Right lobe of liver (tissue), 4 donors: Measurements from ENCODE around the gene PRR15L.

Experiments
- POLR2A ChIP-seq: fragments of 450-650 bp; IDR thresholded peaks from one replicate; pipeline ENCODE4 v1.6.1; 2017; ENCODE audit warnings: antibody characterized with exemption, mild to moderate bottlenecking
- TF ChIP-seq, protein P1 (sequence below), 4 donors: fragments of 200-600 bp in 3 of 4; fragments of 450-650 bp in 1 of 4; IDR thresholded peaks; one replicate each; pipeline versions ENCODE4 v1.5.1 to v1.8.0; 2016 to 2022; ENCODE audit warnings: antibody characterized with exemption in 4 of 4, mild to moderate bottlenecking in 2 of 4
- donor health status: DM: no; HTN: no; CAD: no.
- donor health status: DM: no; HTN: no; CAD: no.
- donor health status: DM: no; HTN: yes; CAD: no.

DNA sequence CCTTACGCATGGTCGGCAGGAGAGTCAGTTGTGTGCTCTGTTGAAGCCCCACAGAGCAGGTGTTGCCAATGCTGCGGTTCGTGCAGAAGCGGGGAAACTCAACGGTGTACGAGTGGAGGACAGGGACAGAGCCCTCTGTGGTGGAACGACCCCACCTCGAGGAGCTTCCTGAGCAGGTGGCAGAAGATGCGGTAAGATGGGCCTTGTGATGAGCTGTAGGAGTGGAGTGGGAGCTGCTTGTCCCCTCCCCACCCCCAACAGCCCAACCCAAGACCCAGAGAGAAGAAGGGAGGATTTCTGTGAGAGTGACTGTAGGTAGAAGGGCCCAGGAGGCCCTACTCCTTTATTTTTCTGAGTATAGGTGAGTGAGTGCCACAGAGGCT is 18.1 kb upstream of the PRR15L start:
- TF ChIP-seq, protein P1, sequence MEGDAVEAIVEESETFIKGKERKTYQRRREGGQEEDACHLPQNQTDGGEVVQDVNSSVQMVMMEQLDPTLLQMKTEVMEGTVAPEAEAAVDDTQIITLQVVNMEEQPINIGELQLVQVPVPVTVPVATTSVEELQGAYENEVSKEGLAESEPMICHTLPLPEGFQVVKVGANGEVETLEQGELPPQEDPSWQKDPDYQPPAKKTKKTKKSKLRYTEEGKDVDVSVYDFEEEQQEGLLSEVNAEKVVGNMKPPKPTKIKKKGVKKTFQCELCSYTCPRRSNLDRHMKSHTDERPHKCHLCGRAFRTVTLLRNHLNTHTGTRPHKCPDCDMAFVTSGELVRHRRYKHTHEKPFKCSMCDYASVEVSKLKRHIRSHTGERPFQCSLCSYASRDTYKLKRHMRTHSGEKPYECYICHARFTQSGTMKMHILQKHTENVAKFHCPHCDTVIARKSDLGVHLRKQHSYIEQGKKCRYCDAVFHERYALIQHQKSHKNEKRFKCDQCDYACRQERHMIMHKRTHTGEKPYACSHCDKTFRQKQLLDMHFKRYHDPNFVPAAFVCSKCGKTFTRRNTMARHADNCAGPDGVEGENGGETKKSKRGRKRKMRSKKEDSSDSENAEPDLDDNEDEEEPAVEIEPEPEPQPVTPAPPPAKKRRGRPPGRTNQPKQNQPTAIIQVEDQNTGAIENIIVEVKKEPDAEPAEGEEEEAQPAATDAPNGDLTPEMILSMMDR (IDR thresholded peaks at IDR 0.05), result no peak
- no peak for TF ChIP-seq POLR2A
